ENCODE measurements around the gene ADAMTS7. TPM values are rescaled to one million over a fixed set of nuclear protein-coding genes. Genes with fewer than 3 reads are reported as not detected.

ADAMTS7 gene
- total and polyA plus RNA-seq, 2 donors (not counting 1 experiment from before 2014, with no cell fraction given), result 0.10 to 16.6 TPM

DNA sequence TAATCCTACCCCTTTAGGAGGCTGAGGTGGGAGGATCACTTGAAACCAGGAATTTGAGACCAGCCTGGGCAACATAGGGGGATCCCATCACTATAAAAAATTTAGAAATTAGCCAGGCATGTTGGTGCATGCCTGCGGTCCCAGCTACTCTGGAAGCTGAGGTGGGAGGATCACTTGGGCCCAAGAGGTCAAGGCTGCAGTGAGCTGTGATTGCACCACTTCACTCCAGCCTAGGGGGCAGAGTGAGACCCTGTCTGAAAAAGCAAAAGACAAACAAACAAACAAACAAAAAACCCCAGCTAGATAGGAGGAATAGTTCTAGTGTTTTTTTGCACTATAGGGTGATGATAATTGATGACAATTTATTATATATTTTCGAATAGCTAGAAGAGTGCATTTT is 99.6 kb downstream of the ADAMTS7 start:
- ChIA-PET POLR2A (no interaction called here), CTCF (interaction anchor here (5.7 kb wide), 1 partner anchor 73 kb away, joined by 30 read pairs; no protein-coding TSS in a partner anchor)
- ATAC-seq (ENCODE audit: low read depth) (no peak), DNase-seq (no peak)
- TF ChIP-seq EZH2 (IDR thresholded peaks at IDR 0.05; ENCODE audit: borderline replicate concordance, insufficient read depth, low read depth, low read length, poor library complexity, severe bottlenecking), result no peak
- TF ChIP-seq CTCF (IDR thresholded peaks at IDR 0.05), result no peak
- Mint-ChIP-seq H3K4me3 (no peak overlapping the region), H3K4me1 (peaks cover 9% of the 10 kb centered on the region), H3K27ac (no peak overlapping the region), H3K9me3 (ENCODE audit: insufficient read depth) (no peaks in the 10 kb centered on the region), H3K27me3 (peaks cover 38% of the 10 kb centered on the region)
- Histone ChIP-seq H2AFZ (ENCODE audit: insufficient read depth, low read depth, low read length, poor library complexity, severe bottlenecking) (no peak overlapping the region), H3K79me2 (ENCODE audit: control insufficient read depth, insufficient read depth, low read length) (no peaks in the 10 kb centered on the region), H3K4me2 (replicated peaks; ENCODE audit: low read depth, low read length, poor library complexity, severe bottlenecking) (no peak overlapping the region), H3K9ac (ENCODE audit: low read length) (no peak overlapping the region), H4K20me1 (ENCODE audit: control insufficient read depth, insufficient read depth, low read length, poor library complexity, severe bottlenecking) (no peaks in the 10 kb centered on the region), H3K27me3 (replicated peaks in 1 of 4; ENCODE audit: control extremely low read depth in 1 of 4, control insufficient read depth in 3 of 4, insufficient read depth in 4 of 4, low read length in 3 of 4) (peaks cover 0 to 12% (median 5%) of the 10 kb centered on the region in 4 experiments), H3K9me3 (ENCODE audit: control extremely low read depth in 1 of 3, control insufficient read depth in 2 of 3, insufficient read depth in 1 of 3, low read length in 2 of 3) (peaks cover 0 to 10% (median 0%) of the 10 kb centered on the region in 3 donors), H3K27ac (ENCODE audit: low read length in 2 of 2) (no peak overlapping the region), H3K4me3 (ENCODE audit: control extremely low read depth in 1 of 5, extremely low read depth in 1 of 5, insufficient read depth in 1 of 5, low read depth in 2 of 5, low read length in 4 of 5) (no peak overlapping the region), H3K36me3 (replicated peaks in 1 of 2; ENCODE audit: control extremely low read depth in 1 of 2, control insufficient read depth in 1 of 2, extremely low read depth in 1 of 2, insufficient read depth in 2 of 2, low read length in 1 of 2) (no peaks in the 10 kb centered on the region), H3K4me1 (ENCODE audit: control insufficient read depth in 2 of 2, insufficient read depth in 2 of 2, low read length in 2 of 2) (peaks cover 3 to 6% of the 10 kb centered on the region in 2 donors)
- intact Hi-C loops (cut with micrococcal nuclease), result no loop called here
- WGBS (ENCODE audit: insufficient coverage), result 100% methylated on average over 1 of the region's 2 CpGs

GRCh38 chr15:78709263-78709882 is 101.9 kb downstream of the ADAMTS7 start:
- Histone ChIP-seq H3K27me3 (replicated peaks in 1 of 4; ENCODE audit: control extremely low read depth in 1 of 4, control insufficient read depth in 3 of 4, insufficient read depth in 4 of 4, low read length in 3 of 4) (peaks cover 0 to 18% (median 3%) of the 10 kb centered on the region in 4 experiments), H3K9me3 (ENCODE audit: control extremely low read depth in 1 of 3, control insufficient read depth in 2 of 3, insufficient read depth in 1 of 3, low read length in 2 of 3) (peaks cover 0 to 15% (median 4%) of the 10 kb centered on the region in 3 donors), H3K36me3 (replicated peaks in 1 of 2; ENCODE audit: control extremely low read depth in 1 of 2, control insufficient read depth in 1 of 2, extremely low read depth in 1 of 2, insufficient read depth in 2 of 2, low read length in 1 of 2) (no peaks in the 10 kb centered on the region), H3K9ac (ENCODE audit: low read length) (no peak overlapping the region), H3K4me3 (ENCODE audit: control extremely low read depth in 1 of 5, extremely low read depth in 1 of 5, insufficient read depth in 1 of 5, low read depth in 2 of 5, low read length in 4 of 5) (no peak overlapping the region), H4K20me1 (ENCODE audit: control insufficient read depth, insufficient read depth, low read length, poor library complexity, severe bottlenecking) (no peaks in the 10 kb centered on the region), H3K27ac (ENCODE audit: low read length in 2 of 2) (no peak overlapping the region), H2AFZ (ENCODE audit: insufficient read depth, low read depth, low read length, poor library complexity, severe bottlenecking) (no peak overlapping the region), H3K79me2 (ENCODE audit: control insufficient read depth, insufficient read depth, low read length) (no peaks in the 10 kb centered on the region), H3K4me2 (replicated peaks; ENCODE audit: low read depth, low read length, poor library complexity, severe bottlenecking) (peak overlapping the region; percentile 36), H3K4me1 (ENCODE audit: control insufficient read depth in 2 of 2, insufficient read depth in 2 of 2, low read length in 2 of 2) (peaks cover 3 to 6% of the 10 kb centered on the region in 2 donors)
- ATAC-seq (ENCODE audit: low read depth), result peak; percentile 98
- Mint-ChIP-seq H3K4me3 (peak overlapping the region; percentile 53), H3K4me1 (peaks cover 9% of the 10 kb centered on the region), H3K9me3 (ENCODE audit: insufficient read depth) (no peaks in the 10 kb centered on the region), H3K27me3 (peaks cover 45% of the 10 kb centered on the region), H3K27ac (no peak overlapping the region)
- WGBS (ENCODE audit: insufficient coverage), result 9% methylated on average over 19 of the region's 21 CpGs
- DNase-seq, result peak; percentile 70
- CTCF ChIA-PET, result interaction anchor here (0.6 to 5.7 kb wide), 14 partner anchors 10 to 799 kb away, joined by 3 to 30 read pairs (median 4); partner anchors contain the start of gene CHRNA5
- TF ChIP-seq CTCF (IDR thresholded peaks at IDR 0.05) (peak; percentile 88), EZH2 (IDR thresholded peaks at IDR 0.05; ENCODE audit: borderline replicate concordance, insufficient read depth, low read depth, low read length, poor library complexity, severe bottlenecking) (no peak)
- intact Hi-C loops (cut with micrococcal nuclease), result loop anchor here (5.0 kb wide), 1 partner anchor 512 kb away; no protein-coding TSS in a partner anchor
- POLR2A ChIA-PET, result no interaction called here

All from B cell (primary cell).